T-cell (primary cell): ENCODE measurements around the gene CUL3. TPM values are rescaled to one million over a fixed set of nuclear protein-coding genes. Genes with fewer than 3 reads are reported as not detected.

Experiments
- ATAC-seq, 4 experiments: fragments of 200-7000 bp in 3 of 4; fragments of 150-1000 bp in 1 of 4; cut with Tn5 transposase; replicated peaks in 1 of 4; 1 replicate in 3 of 4; 2 replicates in 1 of 4; pipeline ENCODE4 v1.10.0; 2021; ENCODE audit warnings: moderate library complexity in 3 of 4, mild to moderate bottlenecking in 2 of 4, moderate number of reproducible peaks in 1 of 4
- CTCF ChIA-PET, 2 donors: fragments of 300-600 bp; sonication (Branson Sonifier 250); formaldehyde crosslinking; loops; one replicate each; lab custom pipeline; 2022; ENCODE audit warnings: antibody characterized with exemption in 2 of 2; lab: Charles Lee
- POLR2A ChIA-PET, 2 donors: fragments of 300-600 bp; sonication (Branson Sonifier 250); formaldehyde crosslinking; loops; one replicate each; lab custom pipeline; 2022; ENCODE audit warnings: antibody characterized with exemption in 2 of 2; lab: Charles Lee
- DNase-seq, 35 experiments: peaks; one replicate each; pipeline versions ENCODE4 v3.0.0 to v3.0.0-alpha.2; 2013 to 2023
- H3K27ac ChIP-seq: one replicate; pipeline ENCODE4 v1.5.1; 2013; ENCODE audit warnings: low read length
- H3K27me3 ChIP-seq, 2 experiments: replicated peaks in 1 of 2; 1 replicate in 1 of 2; 2 replicates in 1 of 2; pipeline versions ENCODE4 v1.6.1 to v1.7.0; 2013; ENCODE audit warnings: low read length in 1 of 2, mixed read lengths in 1 of 2; ENCODE audit not compliant: control insufficient read depth in 2 of 2, insufficient read depth in 2 of 2; ENCODE audit errors: extremely low read depth in 1 of 2
- H3K36me3 ChIP-seq, 2 donors: 1 replicate in 1 of 2; 2 replicates in 1 of 2; pipeline versions ENCODE4 v1.6.1 to v1.7.0; 2013; ENCODE audit warnings: low read length in 1 of 2; ENCODE audit not compliant: control insufficient read depth in 2 of 2, insufficient read depth in 1 of 2; ENCODE audit errors: extremely low read depth in 1 of 2
- H3K4me1 ChIP-seq, 2 experiments: 1 replicate in 1 of 2; 2 replicates in 1 of 2; pipeline versions ENCODE4 v1.6.1 to v1.7.0; 2013; ENCODE audit warnings: low read length in 2 of 2, mixed read lengths in 1 of 2; ENCODE audit not compliant: insufficient read depth in 2 of 2, control insufficient read depth in 1 of 2; ENCODE audit errors: extremely low read depth in 1 of 2
- H3K4me3 ChIP-seq, 2 donors: 1 replicate in 1 of 2; 2 replicates in 1 of 2; pipeline versions ENCODE4 v1.5.1 to v1.7.0; 2013; ENCODE audit warnings: mild to moderate bottlenecking in 2 of 2, low read length in 1 of 2, moderate library complexity in 1 of 2; ENCODE audit not compliant: control insufficient read depth in 1 of 2; ENCODE audit errors: extremely low read depth in 1 of 2
- H3K9me3 ChIP-seq: 2 replicates; pipeline ENCODE4 v1.7.0; 2013
- H3K27ac Mint-ChIP-seq, 2 donors: one replicate each; pipeline ENCODE4 v1.8.0; 2020 to 2021; ENCODE audit warnings: mild to moderate bottlenecking in 2 of 2, mixed read lengths in 2 of 2
- H3K27me3 Mint-ChIP-seq, 2 donors: one replicate each; pipeline ENCODE4 v1.8.0; 2021 to 2022; ENCODE audit warnings: mixed read lengths in 2 of 2
- H3K36me3 Mint-ChIP-seq: one replicate; pipeline ENCODE4 v1.8.0; 2021; ENCODE audit warnings: mixed read lengths
- H3K4me1 Mint-ChIP-seq, 3 donors: one replicate each; pipeline ENCODE4 v1.8.0; 2020 to 2022; ENCODE audit warnings: mixed read lengths in 3 of 3, mild to moderate bottlenecking in 1 of 3
- H3K4me3 Mint-ChIP-seq, 3 donors: one replicate each; pipeline ENCODE4 v1.8.0; 2020 to 2022; ENCODE audit warnings: mild to moderate bottlenecking in 3 of 3, mixed read lengths in 3 of 3, moderate library complexity in 3 of 3
- H3K9me3 Mint-ChIP-seq, 3 donors: one replicate each; pipeline ENCODE4 v1.8.0; 2020 to 2022; ENCODE audit warnings: mixed read lengths in 3 of 3
- WGBS: methylation state at CpG from one replicate; pipeline ENCODE4 v1.1.5; 2013; ENCODE audit warnings: missing lambda C conversion rate; ENCODE audit not compliant: insufficient coverage; 5-methylcytosine and 5-hydroxymethylcytosine counted together
- total RNA-seq, 35 experiments: library from RNA in 6 of 35; stranded (reverse) in 6 of 35; fragments of 120-200 nt in 1 of 35; gene quantifications; one replicate each; pipeline versions ENCODE4 v1.2.1 to v1.2.4 and lab custom pipeline; 2013 to 2026

The CUL3 gene
- total RNA-seq, 5 donors from 2014 or later (not counting 1 experiment from before 2014, with no cell fraction given) = 66.1 to 95.9 (median 82.7) TPM

GRCh38 chr2:224576088-224576715 lies 9.0 kb downstream of the CUL3 start:
- peak overlapping the region; percentile 19 to 62 for H3K27ac Mint-ChIP-seq
- H3K27me3 Mint-ChIP-seq = no peaks in the 10 kb centered on the region
- H3K4me1 ChIP-seq = peaks cover 30 to 73% of the 10 kb centered on the region in 2 experiments
- H3K9me3 ChIP-seq = no peaks in the 10 kb centered on the region
- ATAC-seq (peak; percentile 28 to 55 (median 42)), DNase-seq (peak in 1 of 35 experiments; percentile 20)
- 11% methylated on average over 1 of the region's 5 CpGs for WGBS
- no peaks in the 10 kb centered on the region for H3K36me3 ChIP-seq
- peak overlapping the region; percentile 25 to 68 (median 66) for H3K4me3 Mint-ChIP-seq
- H3K27ac ChIP-seq = no peak overlapping the region
- no peaks in the 10 kb centered on the region for H3K27me3 ChIP-seq
- POLR2A ChIA-PET = no interaction called here
- H3K9me3 Mint-ChIP-seq = no peaks in the 10 kb centered on the region
- H3K4me1 Mint-ChIP-seq = peaks cover 85 to 95% (median 94%) of the 10 kb centered on the region in 3 donors
- CTCF ChIA-PET = interaction anchor here in 1 of 2 donors (0.7 to 1.6 kb wide), 4 partner anchors 8 to 56 kb away, joined by 3 read pairs; no protein-coding TSS in a partner anchor
- peaks cover 7% of the 10 kb centered on the region for H3K36me3 Mint-ChIP-seq
- no peak overlapping the region for H3K4me3 ChIP-seq

- Histone ChIP-seq H3K4me3 (peak overlapping the region in 1 of 2 donors; percentile 15), H3K27ac (no peak overlapping the region), H3K36me3 (no peaks in the 10 kb centered on the region), H3K9me3 (no peaks in the 10 kb centered on the region), H3K4me1 (peaks cover 24 to 76% of the 10 kb centered on the region in 2 experiments), H3K27me3 (no peaks in the 10 kb centered on the region)
- no peaks in the 10 kb centered on the region for H3K27me3 Mint-ChIP-seq
- H3K27ac Mint-ChIP-seq = peak overlapping the region; percentile 54 to 68
- WGBS = no CpG with 5 or more reads among the region's 3 CpGs
- H3K9me3 Mint-ChIP-seq = no peaks in the 10 kb centered on the region
- POLR2A ChIA-PET = interaction anchor here (0.6 to 0.9 kb wide), 5 partner anchors 11 to 80 kb away, joined by 3 to 4 read pairs (median 3); no protein-coding TSS in a partner anchor
- ATAC-seq (peak in 3 of 4 experiments; percentile 43 to 66 (median 60)), DNase-seq (no peak)
- H3K36me3 Mint-ChIP-seq = peaks cover 12% of the 10 kb centered on the region
- peak overlapping the region; percentile 63 to 68 (median 66) for H3K4me3 Mint-ChIP-seq
- peaks cover 85 to 94% (median 92%) of the 10 kb centered on the region in 3 donors for H3K4me1 Mint-ChIP-seq
- CTCF ChIA-PET = interaction anchor here in 1 of 2 donors (1.0 to 1.6 kb wide), 3 partner anchors 11 to 54 kb away, joined by 3 read pairs; no protein-coding TSS in a partner anchor
Observed at GRCh38 chr2:224574423-224575084, 10.6 kb downstream of the CUL3 start.

GRCh38 chr2:224573724-224574123 lies 11.4 kb downstream of the CUL3 start:
- Histone ChIP-seq H3K36me3 (no peaks in the 10 kb centered on the region), H3K4me1 (peaks cover 24 to 74% of the 10 kb centered on the region in 2 experiments), H3K4me3 (no peak overlapping the region), H3K27me3 (no peaks in the 10 kb centered on the region), H3K27ac (no peak overlapping the region), H3K9me3 (no peaks in the 10 kb centered on the region)
- POLR2A ChIA-PET = no interaction called here
- CTCF ChIA-PET = interaction anchor here in 1 of 2 donors (1.0 kb wide), 1 partner anchor 12 kb away, joined by 3 read pairs; no protein-coding TSS in a partner anchor
- DNase-seq (no peak), ATAC-seq (no peak)
- Mint-ChIP-seq H3K4me1 (peaks cover 84 to 94% (median 89%) of the 10 kb centered on the region in 3 donors), H3K36me3 (peaks cover 12% of the 10 kb centered on the region), H3K27me3 (no peaks in the 10 kb centered on the region), H3K4me3 (peak overlapping the region; percentile 13 to 68 (median 66)), H3K27ac (peak overlapping the region in 1 of 2 donors; percentile 52), H3K9me3 (no peaks in the 10 kb centered on the region)
- WGBS = no CpG with 5 or more reads among the region's 1 CpG

GRCh38 chr2:224572338-224572737 lies 12.8 kb downstream of the CUL3 start:
- peaks cover 24 to 71% of the 10 kb centered on the region in 2 experiments for H3K4me1 ChIP-seq
- H3K36me3 Mint-ChIP-seq = peaks cover 19% of the 10 kb centered on the region
- H3K27me3 Mint-ChIP-seq = no peaks in the 10 kb centered on the region
- H3K4me3 Mint-ChIP-seq = peak overlapping the region in 2 of 3 donors; percentile 37 to 45
- WGBS = 60% methylated on average over 1 of the region's 4 CpGs
- H3K27ac Mint-ChIP-seq = no peak overlapping the region
- no peak overlapping the region for H3K4me3 ChIP-seq
- H3K36me3 ChIP-seq = peaks cover 0 to under 1% of the 10 kb centered on the region in 2 donors
- H3K27me3 ChIP-seq = no peaks in the 10 kb centered on the region
- H3K9me3 Mint-ChIP-seq = no peaks in the 10 kb centered on the region
- ATAC-seq (no peak), DNase-seq (no peak)
- no peaks in the 10 kb centered on the region for H3K9me3 ChIP-seq
- no peak overlapping the region for H3K27ac ChIP-seq
- ChIA-PET CTCF (interaction anchor here (0.6 to 1.4 kb wide), 4 partner anchors 10 to 695 kb away, joined by 3 to 5 read pairs (median 4); no protein-coding TSS in a partner anchor), POLR2A (interaction anchor here (0.5 to 0.8 kb wide), 3 partner anchors 23 to 44 kb away, joined by 3 to 13 read pairs (median 8); no protein-coding TSS in a partner anchor)
- H3K4me1 Mint-ChIP-seq = peaks cover 85 to 91% (median 88%) of the 10 kb centered on the region in 3 donors

- Mint-ChIP-seq H3K4me1 (peaks cover 68 to 72% (median 70%) of the 10 kb centered on the region in 3 donors), H3K27ac (peak overlapping the region in 1 of 2 donors; percentile 16), H3K27me3 (no peaks in the 10 kb centered on the region), H3K9me3 (no peaks in the 10 kb centered on the region), H3K36me3 (peaks cover 27% of the 10 kb centered on the region), H3K4me3 (peak overlapping the region in 2 of 3 donors; percentile 26 to 32)
- Histone ChIP-seq H3K27me3 (no peaks in the 10 kb centered on the region), H3K36me3 (peaks cover 4 to 7% of the 10 kb centered on the region in 2 donors), H3K9me3 (no peaks in the 10 kb centered on the region), H3K4me1 (peaks cover 21 to 56% of the 10 kb centered on the region in 2 experiments), H3K27ac (no peak overlapping the region), H3K4me3 (no peak overlapping the region)
- ChIA-PET CTCF (interaction anchor here (0.6 to 1.8 kb wide), 6 partner anchors 9 to 30 kb away, joined by 3 to 7 read pairs (median 4); no protein-coding TSS in a partner anchor), POLR2A (interaction anchor here (0.5 to 0.9 kb wide), 5 partner anchors 9 to 228 kb away, joined by 3 to 10 read pairs (median 5); no protein-coding TSS in a partner anchor)
- no peak for ATAC-seq
- no peak for DNase-seq
- no CpG with 5 or more reads among the region's 4 CpGs for WGBS
Observed at GRCh38 chr2:224570328-224570993, 14.7 kb downstream of the CUL3 start.
